ENCODE measurements around the gene NR2F1.

DNA sequence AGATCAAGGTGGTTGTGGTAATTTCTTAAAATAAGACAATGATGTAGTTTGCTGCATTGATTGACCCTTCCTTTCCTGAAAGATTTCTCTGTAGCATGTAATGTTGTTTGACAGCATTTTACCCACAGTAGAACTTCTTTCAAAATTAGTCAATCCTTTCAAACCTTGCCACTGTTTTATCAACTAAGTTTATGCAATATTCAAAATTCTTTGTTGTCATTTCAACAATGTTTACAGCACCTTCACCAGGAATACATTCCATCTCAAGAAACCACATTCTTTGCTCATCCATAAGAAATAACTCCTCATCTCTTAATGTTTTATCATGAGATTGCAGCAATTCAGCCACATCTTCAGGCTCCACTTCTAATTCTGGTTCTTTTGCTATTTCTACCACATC, 43.8 kb downstream of the NR2F1 start:
- TF ChIP-seq, protein P1, sequence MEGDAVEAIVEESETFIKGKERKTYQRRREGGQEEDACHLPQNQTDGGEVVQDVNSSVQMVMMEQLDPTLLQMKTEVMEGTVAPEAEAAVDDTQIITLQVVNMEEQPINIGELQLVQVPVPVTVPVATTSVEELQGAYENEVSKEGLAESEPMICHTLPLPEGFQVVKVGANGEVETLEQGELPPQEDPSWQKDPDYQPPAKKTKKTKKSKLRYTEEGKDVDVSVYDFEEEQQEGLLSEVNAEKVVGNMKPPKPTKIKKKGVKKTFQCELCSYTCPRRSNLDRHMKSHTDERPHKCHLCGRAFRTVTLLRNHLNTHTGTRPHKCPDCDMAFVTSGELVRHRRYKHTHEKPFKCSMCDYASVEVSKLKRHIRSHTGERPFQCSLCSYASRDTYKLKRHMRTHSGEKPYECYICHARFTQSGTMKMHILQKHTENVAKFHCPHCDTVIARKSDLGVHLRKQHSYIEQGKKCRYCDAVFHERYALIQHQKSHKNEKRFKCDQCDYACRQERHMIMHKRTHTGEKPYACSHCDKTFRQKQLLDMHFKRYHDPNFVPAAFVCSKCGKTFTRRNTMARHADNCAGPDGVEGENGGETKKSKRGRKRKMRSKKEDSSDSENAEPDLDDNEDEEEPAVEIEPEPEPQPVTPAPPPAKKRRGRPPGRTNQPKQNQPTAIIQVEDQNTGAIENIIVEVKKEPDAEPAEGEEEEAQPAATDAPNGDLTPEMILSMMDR (IDR thresholded peaks at IDR 0.05), result no peak
- TF ChIP-seq POLR2A (IDR thresholded peaks at IDR 0.05), result no peak
